ENCODE results near the gene ANKS1B.

- TF ChIP-seq CTCF (IDR thresholded peaks at IDR 0.05) = no peak
- no peak for TF ChIP-seq HMGXB4 (CRISPR knock-in tag; IDR thresholded peaks at IDR 0.05)
- no peak for TF ChIP-seq ATF3 (CRISPR knock-in tag; conservative IDR thresholded peaks at IDR 0.05)
- no peak for TF ChIP-seq FOXP1 (CRISPR knock-in tag; IDR thresholded peaks at IDR 0.05; ENCODE audit: borderline replicate concordance)
- no peak for TF ChIP-seq ELF4 (CRISPR knock-in tag; IDR thresholded peaks at IDR 0.05; ENCODE audit: low read depth)
- TF ChIP-seq FOXJ3 (CRISPR knock-in tag; IDR thresholded peaks at IDR 0.05; ENCODE audit: borderline replicate concordance) = no peak
- TF ChIP-seq FOXP4 (CRISPR knock-in tag; IDR thresholded peaks at IDR 0.05) = no peak
- TF ChIP-seq, protein P1, sequence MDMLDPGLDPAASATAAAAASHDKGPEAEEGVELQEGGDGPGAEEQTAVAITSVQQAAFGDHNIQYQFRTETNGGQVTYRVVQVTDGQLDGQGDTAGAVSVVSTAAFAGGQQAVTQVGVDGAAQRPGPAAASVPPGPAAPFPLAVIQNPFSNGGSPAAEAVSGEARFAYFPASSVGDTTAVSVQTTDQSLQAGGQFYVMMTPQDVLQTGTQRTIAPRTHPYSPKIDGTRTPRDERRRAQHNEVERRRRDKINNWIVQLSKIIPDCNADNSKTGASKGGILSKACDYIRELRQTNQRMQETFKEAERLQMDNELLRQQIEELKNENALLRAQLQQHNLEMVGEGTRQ (CRISPR knock-in tag; IDR thresholded peaks at IDR 0.05) = no peak
- TF ChIP-seq KAT7 (CRISPR knock-in tag; IDR thresholded peaks at IDR 0.05; ENCODE audit: borderline replicate concordance) = no peak
- TF ChIP-seq JUN (CRISPR knock-in tag; IDR thresholded peaks at IDR 0.05) = no peak
- no peak for TF ChIP-seq TEAD4 (CRISPR knock-in tag; IDR thresholded peaks at IDR 0.05)
These were observed 1038.9 kb downstream of the ANKS1B start for GRCh38 chr12:98945864-98946263.
